ENCODE data around the gene AREG.

The AREG gene

DNA sequence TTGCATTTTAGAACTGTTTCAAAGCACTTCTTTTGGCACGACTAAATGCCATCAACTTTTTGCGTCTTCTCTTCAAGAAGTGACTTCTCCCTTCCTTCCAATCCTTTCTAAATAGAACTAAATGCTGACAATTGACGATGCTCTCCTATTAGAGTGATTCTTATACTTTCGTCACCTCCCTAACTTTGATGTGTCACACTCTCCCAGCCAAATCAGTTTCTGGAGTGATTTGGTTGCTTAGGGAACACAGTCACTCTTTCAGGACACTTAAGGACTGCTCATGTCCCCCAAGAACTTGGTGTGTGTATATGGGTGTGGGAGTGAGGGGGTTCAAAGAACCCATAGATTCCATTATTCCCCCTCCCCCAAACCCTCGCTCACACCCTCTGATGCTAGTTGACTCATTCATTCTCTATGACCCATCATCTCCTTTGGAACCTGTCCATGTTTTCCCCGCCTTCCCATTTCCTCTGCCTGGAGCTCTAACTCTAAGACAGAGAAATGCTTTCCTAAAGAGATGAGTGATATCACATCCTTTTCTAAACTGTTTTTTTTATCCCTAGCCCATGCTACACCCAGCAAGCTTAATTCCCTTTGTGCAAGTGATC, 26.8 kb upstream of the AREG start:
- no peaks in the 10 kb centered on the region for H3K27me3 Mint-ChIP-seq
- no peak overlapping the region for H3K27ac Mint-ChIP-seq
- no peak overlapping the region for H3K4me3 Mint-ChIP-seq
- no peaks in the 10 kb centered on the region for H3K4me1 Mint-ChIP-seq (ENCODE audit: low read depth)
- H3K36me3 Mint-ChIP-seq, result no peaks in the 10 kb centered on the region
- H3K9me3 Mint-ChIP-seq (ENCODE audit: low read depth), result no peaks in the 10 kb centered on the region

DNA sequence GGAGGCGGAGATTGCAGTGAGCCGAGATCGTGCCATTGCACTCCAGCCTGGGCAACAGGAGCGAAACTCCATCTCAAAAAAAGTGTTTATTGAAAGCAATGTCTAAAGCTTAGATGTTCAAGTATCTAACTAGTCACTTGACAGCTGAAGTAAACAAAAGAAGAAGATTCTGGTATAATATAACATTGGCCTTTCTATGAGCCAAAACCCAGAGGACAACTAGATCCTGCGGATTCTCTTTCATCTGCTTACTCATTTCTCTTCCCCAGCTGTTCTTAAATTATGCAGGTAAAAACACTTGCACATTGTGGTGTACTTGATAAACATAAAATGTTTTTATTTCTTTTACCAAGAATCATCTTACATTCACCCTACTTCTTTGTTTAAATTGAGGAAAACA, 24.1 kb upstream of the AREG start:
- Mint-ChIP-seq H3K27ac (no peak overlapping the region), H3K36me3 (no peaks in the 10 kb centered on the region), H3K4me3 (no peak overlapping the region), H3K4me1 (ENCODE audit: low read depth) (no peaks in the 10 kb centered on the region), H3K9me3 (ENCODE audit: low read depth) (no peaks in the 10 kb centered on the region), H3K27me3 (no peaks in the 10 kb centered on the region)

DNA sequence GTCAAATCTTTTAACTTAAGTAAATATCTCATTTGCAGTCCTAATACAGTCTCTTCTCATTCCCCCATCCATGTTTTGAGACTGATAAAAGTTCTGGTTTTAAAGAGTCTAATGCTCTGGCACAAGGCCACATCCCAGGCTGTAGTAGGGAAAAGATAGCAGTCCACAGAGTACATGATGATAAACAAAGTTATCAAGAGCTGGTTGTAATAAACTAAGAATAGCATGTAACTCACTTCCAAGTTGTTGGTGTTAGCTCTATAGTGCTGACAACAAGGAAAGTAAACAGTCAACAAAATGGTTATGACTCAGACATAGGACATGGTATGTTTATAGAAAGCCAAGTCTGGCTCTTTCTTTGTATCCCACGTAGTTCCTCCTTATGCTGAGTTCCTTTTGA, 21.8 kb upstream of the AREG start:
- Mint-ChIP-seq H3K4me3 (no peak overlapping the region), H3K36me3 (no peaks in the 10 kb centered on the region), H3K27ac (no peak overlapping the region), H3K27me3 (no peaks in the 10 kb centered on the region), H3K4me1 (ENCODE audit: low read depth) (no peaks in the 10 kb centered on the region), H3K9me3 (ENCODE audit: low read depth) (no peaks in the 10 kb centered on the region)

DNA sequence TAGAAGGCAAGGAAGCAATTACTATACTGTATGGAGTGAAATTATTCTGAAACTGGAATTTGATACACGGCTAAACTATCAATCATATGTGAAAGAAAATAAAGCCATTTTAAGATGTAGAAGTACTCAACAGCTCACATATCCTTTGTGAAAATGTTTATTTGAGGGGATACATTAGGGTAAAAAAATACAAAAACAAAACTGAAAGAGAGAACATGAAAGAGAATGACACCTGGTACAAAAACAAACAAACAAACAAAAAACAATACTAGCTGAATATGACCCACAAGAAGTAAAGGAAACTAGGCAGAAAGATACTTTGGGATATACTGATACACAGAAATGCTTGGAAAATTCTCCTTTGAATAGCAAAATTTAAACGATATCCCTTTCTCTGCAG, 20.8 kb upstream of the AREG start:
- Mint-ChIP-seq H3K9me3 (ENCODE audit: low read depth) (no peaks in the 10 kb centered on the region), H3K27me3 (no peaks in the 10 kb centered on the region), H3K4me3 (no peak overlapping the region), H3K27ac (no peak overlapping the region), H3K4me1 (ENCODE audit: low read depth) (no peaks in the 10 kb centered on the region), H3K36me3 (no peaks in the 10 kb centered on the region)

DNA sequence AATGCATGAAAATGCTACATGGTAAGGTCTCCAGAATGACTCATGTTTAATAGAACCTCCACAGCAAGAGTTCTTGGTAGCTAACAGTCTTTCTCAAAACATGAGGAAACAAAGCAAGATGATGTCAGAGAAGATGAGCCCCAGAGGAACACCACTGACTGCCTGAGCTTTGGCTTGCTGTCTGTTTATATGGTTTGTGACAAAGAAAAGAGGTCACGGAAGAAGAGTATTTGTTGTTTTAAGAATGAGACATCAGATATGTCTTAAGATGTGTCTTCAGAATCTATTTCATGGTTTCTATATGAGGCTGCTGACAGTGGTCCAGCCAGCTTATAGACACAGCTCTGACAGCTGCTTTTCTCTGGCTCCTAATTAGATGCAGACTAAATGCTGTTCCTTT, 18.8 kb upstream of the AREG start:
- no peak overlapping the region for H3K4me3 Mint-ChIP-seq
- no peak overlapping the region for H3K27ac Mint-ChIP-seq
- peaks cover 3% of the 10 kb centered on the region for H3K27me3 Mint-ChIP-seq
- H3K36me3 Mint-ChIP-seq, result no peaks in the 10 kb centered on the region
- H3K9me3 Mint-ChIP-seq (ENCODE audit: low read depth), result no peaks in the 10 kb centered on the region
- no peaks in the 10 kb centered on the region for H3K4me1 Mint-ChIP-seq (ENCODE audit: low read depth)

DNA sequence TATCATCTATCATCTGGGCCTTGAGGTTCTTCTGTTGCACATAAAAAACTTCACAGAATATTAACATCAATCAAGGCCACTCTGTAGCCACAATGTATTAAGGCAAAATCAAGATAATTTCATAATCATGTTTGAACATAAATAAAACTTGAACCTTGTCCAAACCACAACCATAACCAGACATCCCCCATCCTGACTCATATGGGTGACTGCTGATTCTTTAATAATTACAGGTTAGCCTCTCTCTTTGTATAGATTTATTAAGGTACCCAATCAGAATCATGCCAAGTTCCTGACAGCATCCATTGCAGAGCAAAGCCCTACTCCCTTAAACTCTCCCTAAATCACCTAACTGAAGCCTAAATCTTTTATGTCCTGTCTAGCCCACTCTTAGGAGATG, 16.7 kb upstream of the AREG start:
- Mint-ChIP-seq H3K27me3 (peaks cover 3% of the 10 kb centered on the region), H3K4me1 (ENCODE audit: low read depth) (no peaks in the 10 kb centered on the region), H3K27ac (no peak overlapping the region), H3K9me3 (ENCODE audit: low read depth) (no peaks in the 10 kb centered on the region), H3K4me3 (no peak overlapping the region), H3K36me3 (no peaks in the 10 kb centered on the region)

DNA sequence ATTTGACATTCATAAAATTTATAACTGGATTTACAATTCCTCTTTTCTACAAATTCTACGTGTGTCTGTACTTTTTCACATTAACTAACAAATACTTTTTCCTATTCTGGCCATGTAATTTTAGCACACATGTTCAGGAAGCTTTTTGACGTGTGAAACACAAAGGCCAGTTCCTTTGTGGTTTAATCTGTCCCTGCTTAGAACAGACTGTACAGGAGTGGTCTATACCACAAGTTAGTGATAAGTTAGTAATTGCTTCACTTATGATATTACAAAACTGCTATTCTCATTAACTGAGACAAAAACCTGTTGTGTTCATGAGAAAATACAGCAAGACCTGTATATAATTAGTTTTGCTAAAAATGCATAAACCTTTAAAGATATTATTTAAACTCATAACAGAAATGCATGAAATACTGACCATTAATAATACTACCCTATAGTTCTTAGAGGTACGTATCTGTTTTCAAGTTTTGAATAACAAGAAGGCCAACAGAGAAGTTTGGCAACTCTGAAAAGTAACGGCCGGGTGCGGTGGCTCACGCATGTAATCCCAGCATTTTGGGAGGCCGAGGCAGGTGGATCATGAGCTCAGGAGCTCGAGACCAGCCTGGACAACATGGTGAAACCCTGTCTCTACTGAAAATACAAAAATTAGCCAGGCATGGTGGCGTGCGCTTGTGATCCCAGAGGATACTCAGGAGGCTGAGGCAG, 13.7 kb upstream of the AREG start:
- Mint-ChIP-seq H3K27ac (no peak overlapping the region), H3K36me3 (no peaks in the 10 kb centered on the region)

DNA sequence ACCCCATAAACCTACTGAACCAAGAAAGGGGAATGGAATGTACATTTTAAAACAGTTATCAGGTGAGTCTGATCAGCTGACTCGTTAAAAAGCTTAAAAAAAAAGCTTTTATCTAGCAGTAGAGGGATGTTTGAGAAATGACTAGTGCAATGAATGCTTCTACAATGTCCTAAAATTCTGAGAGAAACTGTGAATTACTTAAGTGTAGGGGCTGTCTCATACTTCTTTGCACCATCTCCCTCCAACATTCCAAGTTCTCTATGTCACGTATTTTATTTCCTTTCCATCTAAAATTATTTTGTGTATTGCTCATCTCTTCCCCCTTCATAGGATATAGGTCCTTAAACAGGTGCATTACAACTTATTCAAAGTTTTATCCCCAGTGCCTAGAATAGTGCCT, 11.9 kb upstream of the AREG start:
- peaks cover 8% of the 10 kb centered on the region for H3K27me3 Mint-ChIP-seq
- H3K4me3 Mint-ChIP-seq, result no peak overlapping the region
- no peaks in the 10 kb centered on the region for H3K4me1 Mint-ChIP-seq (ENCODE audit: low read depth)
- no peaks in the 10 kb centered on the region for H3K9me3 Mint-ChIP-seq (ENCODE audit: low read depth)
- peaks cover 2% of the 10 kb centered on the region for H3K36me3 Mint-ChIP-seq
- no peak overlapping the region for H3K27ac Mint-ChIP-seq

More for the DNA sequence above, 13.7 kb upstream of the AREG start:
- Mint-ChIP-seq H3K9me3 (ENCODE audit: low read depth) (no peaks in the 10 kb centered on the region), H3K4me1 (ENCODE audit: low read depth) (no peaks in the 10 kb centered on the region), H3K27me3 (peaks cover 8% of the 10 kb centered on the region), H3K4me3 (no peak overlapping the region)

DNA sequence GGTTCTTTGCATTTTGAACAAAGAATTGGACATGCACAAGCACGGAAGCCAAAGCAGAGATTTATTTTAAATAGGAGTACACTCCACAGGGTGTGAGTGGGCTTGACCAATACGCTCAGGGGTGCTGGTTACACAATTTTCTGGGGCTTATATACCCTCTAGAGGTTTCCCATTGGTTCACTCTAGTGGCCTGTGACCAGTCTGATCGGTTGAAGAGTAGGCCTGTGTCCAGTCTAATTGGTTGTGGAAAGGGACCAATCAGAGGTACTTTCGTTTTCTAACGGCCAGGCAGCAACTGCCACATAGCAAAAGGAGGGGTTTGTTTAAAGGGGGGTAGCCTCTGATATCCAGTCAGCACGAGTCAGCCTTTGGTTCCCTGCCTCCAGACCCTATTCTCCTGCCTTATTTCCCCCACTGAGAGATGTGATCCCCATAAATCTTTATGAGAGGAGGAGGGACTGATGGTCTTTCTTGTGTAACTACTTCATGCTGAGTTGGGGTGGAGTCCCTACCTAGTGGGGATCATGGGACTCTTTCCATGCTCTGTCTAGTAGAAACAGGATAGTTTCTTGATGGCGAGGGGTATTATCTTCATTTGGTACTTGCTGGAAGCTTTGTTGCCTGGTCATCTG, 11.3 kb upstream of the AREG start:
- peaks cover 2% of the 10 kb centered on the region for H3K36me3 Mint-ChIP-seq
- no peaks in the 10 kb centered on the region for H3K4me1 Mint-ChIP-seq (ENCODE audit: low read depth)
- H3K4me3 Mint-ChIP-seq, result no peak overlapping the region
- H3K27ac Mint-ChIP-seq, result no peak overlapping the region
- H3K9me3 Mint-ChIP-seq (ENCODE audit: low read depth), result no peaks in the 10 kb centered on the region
- H3K27me3 Mint-ChIP-seq, result peaks cover 8% of the 10 kb centered on the region

DNA sequence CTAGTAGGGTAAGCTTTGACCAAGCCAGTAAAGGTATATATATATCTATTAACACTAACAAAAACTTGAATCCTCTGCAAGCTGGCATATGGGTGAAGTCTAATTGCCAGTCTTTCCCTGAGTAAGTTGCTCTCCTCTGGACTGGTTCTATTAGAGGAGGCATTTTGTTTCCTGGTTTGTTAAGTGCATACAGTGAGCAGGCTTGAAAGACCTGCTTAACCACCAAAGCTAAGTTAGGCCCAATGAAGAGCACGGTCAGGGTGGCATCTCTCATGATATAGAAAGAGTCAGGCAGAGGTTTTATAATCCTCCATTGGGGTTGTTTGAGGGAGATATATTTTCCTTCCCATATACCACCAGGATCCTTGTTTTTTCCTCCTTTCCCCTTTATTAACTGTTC, 9.6 kb upstream of the AREG start:
- H3K9me3 Mint-ChIP-seq (ENCODE audit: low read depth), result no peaks in the 10 kb centered on the region
- peaks cover 2% of the 10 kb centered on the region for H3K36me3 Mint-ChIP-seq
- H3K4me3 Mint-ChIP-seq, result no peak overlapping the region
- H3K27ac Mint-ChIP-seq, result no peak overlapping the region
- peaks cover 5% of the 10 kb centered on the region for H3K27me3 Mint-ChIP-seq
- H3K4me1 Mint-ChIP-seq (ENCODE audit: low read depth), result no peaks in the 10 kb centered on the region

DNA sequence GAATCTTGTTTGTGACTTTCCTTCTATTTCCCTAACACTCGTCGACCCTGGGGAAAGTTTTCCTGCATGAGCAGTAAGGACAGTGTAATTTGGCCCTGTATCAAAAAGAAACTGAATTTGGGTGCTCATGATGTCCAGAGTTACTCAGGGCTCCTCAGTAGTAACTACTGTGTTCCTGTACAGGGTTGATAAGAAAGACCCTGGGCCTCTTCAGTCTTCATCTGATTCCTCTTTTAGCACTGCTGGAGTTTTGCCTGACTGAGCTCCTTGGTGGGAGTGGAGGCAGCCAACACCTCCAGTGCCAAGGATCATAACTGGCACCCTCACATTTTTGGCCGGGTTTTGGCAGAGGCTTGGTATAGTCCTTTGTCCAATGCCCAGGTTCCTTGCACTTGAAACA, 7.1 kb upstream of the AREG start:
- H3K27me3 Mint-ChIP-seq, result peaks cover 5% of the 10 kb centered on the region
- H3K27ac Mint-ChIP-seq, result no peak overlapping the region
- no peaks in the 10 kb centered on the region for H3K4me1 Mint-ChIP-seq (ENCODE audit: low read depth)

DNA sequence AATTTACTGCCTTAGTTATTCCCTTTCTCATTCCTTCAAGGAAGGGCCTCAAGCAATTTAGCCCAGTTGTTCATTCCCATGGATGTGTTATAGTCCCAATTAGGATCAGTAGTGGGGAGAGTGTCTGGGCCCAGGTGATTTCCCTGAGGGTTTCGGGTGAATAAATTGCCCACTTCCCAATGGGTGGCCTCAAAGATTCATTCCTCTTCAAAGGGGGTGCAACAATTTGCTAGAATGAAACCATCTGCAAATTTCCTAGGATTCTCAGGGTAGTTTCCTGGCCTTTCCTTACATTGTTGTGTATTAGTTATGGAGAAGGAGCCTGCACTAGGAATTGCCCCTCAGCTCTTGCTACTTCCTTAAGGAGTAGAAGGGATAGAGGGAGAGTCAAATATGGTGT, 6.3 kb upstream of the AREG start:
- Mint-ChIP-seq H3K9me3 (ENCODE audit: low read depth) (no peaks in the 10 kb centered on the region), H3K4me1 (ENCODE audit: low read depth) (no peaks in the 10 kb centered on the region), H3K4me3 (no peak overlapping the region), H3K27me3 (peaks cover 5% of the 10 kb centered on the region), H3K27ac (no peak overlapping the region), H3K36me3 (peaks cover 2% of the 10 kb centered on the region)

More for the DNA sequence above, 7.1 kb upstream of the AREG start:
- Mint-ChIP-seq H3K36me3 (peaks cover 2% of the 10 kb centered on the region), H3K9me3 (ENCODE audit: low read depth) (no peaks in the 10 kb centered on the region), H3K4me3 (no peak overlapping the region)

DNA sequence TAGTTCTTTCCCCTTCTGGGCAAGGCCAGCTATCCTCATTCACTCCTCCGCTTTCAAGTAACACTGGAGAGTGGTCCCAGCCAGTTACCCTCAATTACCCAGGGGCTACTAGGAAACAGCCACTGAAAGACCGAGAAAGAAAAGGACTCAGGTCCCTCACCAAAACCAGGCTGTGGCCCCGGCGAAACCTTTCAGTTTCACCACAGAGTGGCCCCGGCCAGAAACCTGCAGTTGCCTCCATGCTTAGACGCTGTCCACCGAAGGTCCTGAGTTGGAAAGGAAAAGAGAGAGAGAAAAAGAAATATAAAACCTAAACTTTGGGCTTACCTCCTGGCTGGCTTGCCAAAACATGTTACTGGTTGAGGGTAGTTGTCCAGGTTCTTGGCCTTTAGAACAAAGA, 5.0 kb upstream of the AREG start:
- no peak overlapping the region for H3K4me3 Mint-ChIP-seq
- no peaks in the 10 kb centered on the region for H3K9me3 Mint-ChIP-seq (ENCODE audit: low read depth)
- peaks cover 1% of the 10 kb centered on the region for H3K27me3 Mint-ChIP-seq
- no peak overlapping the region for H3K27ac Mint-ChIP-seq
- peaks cover 2% of the 10 kb centered on the region for H3K36me3 Mint-ChIP-seq
- peaks cover 6% of the 10 kb centered on the region for H3K4me1 Mint-ChIP-seq (ENCODE audit: low read depth)

DNA sequence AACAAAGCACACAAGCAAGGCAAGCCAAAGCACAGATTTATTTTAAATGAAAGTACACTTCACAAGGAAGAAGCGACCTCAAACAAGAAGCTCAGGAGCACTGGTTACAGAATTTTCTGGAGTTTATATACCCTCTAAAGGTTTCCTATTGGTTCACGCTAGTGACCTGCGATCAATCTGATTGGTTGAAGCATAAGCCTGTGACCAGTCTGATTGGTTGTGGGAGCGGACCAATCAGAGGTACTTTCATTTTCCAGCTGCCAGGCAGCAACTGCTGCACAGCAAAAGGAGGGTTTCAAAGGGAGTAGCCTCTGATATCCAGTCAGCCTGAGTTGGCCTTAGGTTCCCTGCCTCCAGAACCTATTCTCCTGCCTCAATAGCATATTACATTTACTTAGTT, 4.6 kb upstream of the AREG start:
- Mint-ChIP-seq H3K27me3 (peaks cover under 1% of the 10 kb centered on the region), H3K4me1 (ENCODE audit: low read depth) (peaks cover 8% of the 10 kb centered on the region), H3K4me3 (no peak overlapping the region), H3K27ac (no peak overlapping the region), H3K36me3 (peaks cover 2% of the 10 kb centered on the region), H3K9me3 (ENCODE audit: low read depth) (no peaks in the 10 kb centered on the region)

DNA sequence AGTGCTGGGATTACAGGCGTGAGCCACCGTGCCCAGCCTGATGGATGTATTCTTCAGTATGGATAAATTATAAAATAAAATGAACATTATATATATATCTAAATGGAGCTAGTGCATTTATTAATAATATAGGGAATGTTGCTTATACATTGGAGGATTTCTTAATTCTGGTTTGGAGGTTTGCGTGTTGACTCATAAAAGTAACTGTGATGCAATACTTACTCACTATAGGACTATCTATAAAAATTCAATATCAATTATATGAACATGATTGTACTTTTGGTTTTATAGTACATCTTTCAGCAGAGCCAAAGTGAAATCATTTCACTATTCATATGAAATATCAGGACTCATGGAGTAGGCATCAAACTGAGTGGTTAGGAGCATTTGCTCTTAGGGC, 3.2 kb upstream of the AREG start:
- H3K9me3 Mint-ChIP-seq (ENCODE audit: low read depth), result no peaks in the 10 kb centered on the region
- peaks cover 2% of the 10 kb centered on the region for H3K36me3 Mint-ChIP-seq
- no peaks in the 10 kb centered on the region for H3K27me3 Mint-ChIP-seq
- no peak overlapping the region for H3K4me3 Mint-ChIP-seq
- H3K4me1 Mint-ChIP-seq (ENCODE audit: low read depth), result peaks cover 11% of the 10 kb centered on the region
- no peak overlapping the region for H3K27ac Mint-ChIP-seq

Data from activated naive CD8-positive, alpha-beta T cell (primary cell).